ENCODE measurements around the gene RAB38. TPM values are rescaled to one million over a fixed set of nuclear protein-coding genes. Genes with fewer than 3 reads are reported as not detected.

Gene RAB38
- total RNA-seq, 8 experiments from 2014 or later: 0.81 to 16.6 (median 1.6) TPM; not detected in 1

DNA sequence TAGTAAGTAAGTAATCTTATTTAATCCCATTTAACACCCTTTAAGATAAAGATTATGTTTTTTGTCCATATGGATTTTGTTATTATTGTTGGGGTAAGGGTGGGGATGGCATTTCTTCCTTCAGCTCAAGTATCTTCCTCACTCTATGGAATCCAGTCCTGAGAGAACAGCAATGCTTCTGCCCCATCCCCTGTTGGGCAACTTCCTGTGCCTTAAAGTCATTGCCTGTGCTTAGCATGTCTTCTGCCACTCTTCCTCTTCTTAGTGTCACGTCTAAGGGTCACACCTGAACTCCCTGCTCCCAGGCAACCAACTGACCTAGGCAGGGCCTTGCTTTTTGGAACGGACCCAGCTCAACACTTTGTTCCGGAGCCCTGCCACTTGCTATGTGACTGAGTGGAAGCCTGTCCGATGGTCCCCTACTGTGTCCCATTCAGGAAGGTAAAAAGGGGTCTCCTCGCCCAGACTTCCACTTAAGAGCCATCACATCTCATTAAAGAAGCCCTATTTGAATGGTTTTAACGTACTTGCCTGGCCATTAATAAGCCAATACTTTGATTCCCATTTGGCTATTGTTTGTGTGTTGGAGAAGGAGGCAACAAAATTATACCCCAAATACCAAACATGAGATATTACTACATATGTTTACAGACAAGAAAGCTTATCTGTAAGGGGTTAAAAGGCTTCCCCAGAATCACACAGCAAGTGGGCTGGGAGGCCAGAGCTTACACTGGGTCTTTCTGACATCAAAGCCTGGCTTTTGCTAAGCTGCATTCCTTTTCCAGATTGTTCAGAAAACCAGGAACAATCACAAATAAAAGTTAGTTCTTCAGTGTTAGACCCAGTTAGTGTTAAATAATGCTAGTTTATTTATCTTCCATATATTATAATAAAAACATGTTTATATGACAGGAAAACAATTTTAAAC lies 59.2 kb downstream of the RAB38 start:
- Histone ChIP-seq H3K27ac (no peak overlapping the region), H3K4me1 (replicated peaks in 1 of 2) (no peaks in the 10 kb centered on the region), H3K4me3 (no peak overlapping the region)
- 25 to 100% (median 72%) methylated on average over 2 to 6 of the region's 6 CpGs; no CpG with 5 or more reads in 3 of the 10 experiments for whole genome bisulfite sequencing, 10 experiments
- in situ Hi-C loops (cut with MboI; ENCODE audit: low pct_unique_long_range_greater_than_20kb in 2 of 9, low sequenced_read_pairs in 9 of 9, unreplicated experiment in 9 of 9): loop anchor here in 1 of 9 experiments (25.0 kb wide), 1 partner anchor 96 kb away; no protein-coding TSS in a partner anchor
- ATAC-seq (replicated peaks in 6 of 8): no peak

DNA sequence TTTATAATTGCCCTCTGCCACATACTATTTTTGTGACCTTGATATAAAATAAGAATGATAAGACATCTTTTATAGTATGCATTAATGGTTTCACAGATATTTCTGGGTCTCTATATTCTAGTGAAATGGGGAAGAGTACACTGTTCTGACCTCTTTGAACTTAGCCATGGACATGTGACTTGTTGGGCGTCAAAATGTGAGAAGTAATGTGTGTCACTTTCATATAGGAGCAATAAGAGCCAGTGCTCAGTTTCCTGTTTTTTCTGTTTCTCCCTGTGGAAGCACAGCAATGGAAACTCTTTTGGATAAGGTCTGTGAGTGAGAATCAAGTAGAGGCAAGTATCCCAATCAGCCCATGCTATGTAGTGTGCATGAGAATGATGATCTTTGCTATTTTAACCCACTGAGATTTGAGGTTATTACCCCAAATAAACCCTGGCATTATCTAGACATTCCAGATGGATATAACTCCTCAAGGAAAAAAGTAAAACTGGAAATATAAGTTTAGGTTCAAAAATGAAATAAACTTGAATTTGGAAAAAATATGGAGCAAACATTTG lies 60.7 kb downstream of the RAB38 start:
- no peaks in the 10 kb centered on the region for H3K4me1 ChIP-seq (replicated peaks in 1 of 2)
- H3K27ac ChIP-seq: no peak overlapping the region
- in situ Hi-C loops (cut with MboI; ENCODE audit: low pct_unique_long_range_greater_than_20kb in 2 of 9, low sequenced_read_pairs in 9 of 9, unreplicated experiment in 9 of 9): loop anchor here in 1 of 9 experiments (25.0 kb wide), 1 partner anchor 98 kb away; no protein-coding TSS in a partner anchor
- no peak for ATAC-seq (replicated peaks in 6 of 8)
- no peak overlapping the region for H3K4me3 ChIP-seq
- 17 to 100% (median 89%) methylated on average over 1 of the region's 1 CpG; no CpG with 5 or more reads in 5 of the 10 experiments for WGBS, 10 experiments

DNA sequence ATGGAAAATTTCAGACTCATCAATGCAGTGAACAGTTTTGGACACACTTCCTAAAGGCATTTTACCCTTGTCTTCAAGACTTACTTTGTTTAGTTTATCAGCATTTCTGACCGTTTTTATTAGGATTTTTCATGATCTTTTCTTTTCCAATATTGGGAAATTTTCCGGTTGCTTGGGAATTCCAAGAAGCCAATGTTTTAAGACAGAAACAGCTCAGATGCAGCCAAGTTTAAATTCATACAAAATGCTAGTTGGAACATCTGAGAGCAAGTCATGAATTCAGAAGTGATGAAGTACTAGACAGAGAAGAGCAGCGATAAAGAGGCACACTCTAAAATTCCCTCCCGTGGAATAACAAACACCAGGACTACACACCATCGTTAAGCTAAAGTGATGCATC lies 68.6 kb downstream of the RAB38 start:
- H3K27ac ChIP-seq: no peak overlapping the region

DNA sequence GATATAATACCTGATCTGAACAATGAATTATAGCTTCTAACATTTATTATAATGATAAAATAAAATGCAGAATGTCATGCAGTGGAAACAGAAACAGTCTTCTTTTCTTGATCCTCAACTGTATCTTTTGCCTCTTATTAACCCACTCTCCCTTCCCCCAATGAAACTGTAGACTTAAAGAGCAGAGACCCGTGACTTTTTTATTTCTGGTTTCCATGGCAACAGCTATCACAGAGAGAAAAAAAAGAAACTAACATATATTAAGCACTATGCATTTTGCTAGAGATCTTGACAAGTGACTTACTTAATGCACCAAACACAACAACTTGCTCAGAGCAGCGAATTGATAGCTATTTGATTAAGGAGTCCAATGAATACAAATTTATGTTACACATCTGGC lies 69.3 kb downstream of the RAB38 start:
- ATAC-seq (replicated peaks in 6 of 8): peak in 5 of 8 experiments; percentile 27 to 62 (median 46)
- H3K4me3 ChIP-seq: no peak overlapping the region
- 0 to 86% (median 51%) methylated on average over 1 to 2 of the region's 2 CpGs for WGBS, 10 experiments
- no peak overlapping the region for H3K27ac ChIP-seq
- H3K4me1 ChIP-seq (replicated peaks in 1 of 2): peaks cover 9 to 21% of the 10 kb centered on the region in 2 donors
- in situ Hi-C loops (cut with MboI; ENCODE audit: low pct_unique_long_range_greater_than_20kb in 2 of 9, low sequenced_read_pairs in 9 of 9, unreplicated experiment in 9 of 9): loop anchor here in 1 of 9 experiments (25.0 kb wide), 1 partner anchor 106 kb away; no protein-coding TSS in a partner anchor

More for the DNA sequence above, 68.6 kb downstream of the RAB38 start:
- no peak for ATAC-seq (replicated peaks in 6 of 8)
- H3K4me1 ChIP-seq (replicated peaks in 1 of 2): peaks cover 9 to 21% of the 10 kb centered on the region in 2 donors
- in situ Hi-C loops (cut with MboI; ENCODE audit: low pct_unique_long_range_greater_than_20kb in 2 of 9, low sequenced_read_pairs in 9 of 9, unreplicated experiment in 9 of 9): loop anchor here in 1 of 9 experiments (25.0 kb wide), 1 partner anchor 106 kb away; no protein-coding TSS in a partner anchor
- WGBS, 10 experiments: 0 to 92% (median 73%) methylated on average over 1 to 5 of the region's 5 CpGs
- H3K4me3 ChIP-seq: no peak overlapping the region

DNA sequence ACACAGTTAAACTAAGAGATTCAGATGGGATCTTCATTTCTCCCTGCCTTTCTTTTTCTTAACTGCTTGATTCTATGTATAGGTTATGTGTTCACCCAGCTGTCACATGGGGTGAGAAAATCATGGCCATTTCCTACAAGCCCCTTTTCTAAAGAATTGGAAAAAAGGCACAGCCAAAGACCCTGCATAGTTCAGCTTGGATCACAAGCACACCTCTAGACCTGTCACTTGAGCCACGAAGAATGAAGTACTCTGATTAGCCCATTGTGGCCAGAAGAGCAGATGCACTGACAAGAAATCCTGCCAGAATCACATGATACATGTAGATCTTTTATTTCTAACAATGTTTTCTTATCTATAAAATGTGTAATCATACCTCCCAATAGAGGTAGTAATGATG lies 69.7 kb downstream of the RAB38 start:
- in situ Hi-C loops (cut with MboI; ENCODE audit: low pct_unique_long_range_greater_than_20kb in 2 of 9, low sequenced_read_pairs in 9 of 9, unreplicated experiment in 9 of 9): loop anchor here in 1 of 9 experiments (25.0 kb wide), 1 partner anchor 107 kb away; no protein-coding TSS in a partner anchor
- ATAC-seq (replicated peaks in 6 of 8): peak in 5 of 8 experiments; percentile 41 to 82 (median 52)

DNA sequence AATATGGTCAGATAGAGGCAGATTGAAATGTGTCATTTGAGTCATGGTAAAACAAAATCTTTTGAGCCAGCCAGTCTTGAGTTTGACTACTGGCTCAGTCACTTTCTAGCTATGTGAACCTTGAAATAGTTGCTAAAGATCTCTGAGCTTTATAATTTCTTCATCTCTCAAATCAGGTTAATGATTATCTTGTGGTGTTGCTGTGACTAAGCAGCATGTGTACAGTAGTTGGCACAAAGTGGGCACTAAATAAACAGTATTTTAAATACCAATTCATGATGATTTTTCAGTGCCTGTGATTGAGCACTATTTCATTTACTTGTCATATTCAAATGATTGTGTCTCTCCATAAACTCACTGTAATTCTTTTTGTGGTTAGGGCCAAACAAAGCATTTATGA lies 70.8 kb downstream of the RAB38 start:
- in situ Hi-C loops (cut with MboI; ENCODE audit: low pct_unique_long_range_greater_than_20kb in 2 of 9, low sequenced_read_pairs in 9 of 9, unreplicated experiment in 9 of 9): loop anchor here in 1 of 9 experiments (25.0 kb wide), 1 partner anchor 108 kb away; no protein-coding TSS in a partner anchor

More for the DNA sequence above, 69.7 kb downstream of the RAB38 start:
- H3K27ac ChIP-seq: no peak overlapping the region
- H3K4me1 ChIP-seq (replicated peaks in 1 of 2): peaks cover 9 to 21% of the 10 kb centered on the region in 2 donors
- no peak overlapping the region for H3K4me3 ChIP-seq
- WGBS, 10 experiments: 17 to 40% (median 22%) methylated on average over 1 of the region's 1 CpG; no CpG with 5 or more reads in 7 of the 10 experiments

DNA sequence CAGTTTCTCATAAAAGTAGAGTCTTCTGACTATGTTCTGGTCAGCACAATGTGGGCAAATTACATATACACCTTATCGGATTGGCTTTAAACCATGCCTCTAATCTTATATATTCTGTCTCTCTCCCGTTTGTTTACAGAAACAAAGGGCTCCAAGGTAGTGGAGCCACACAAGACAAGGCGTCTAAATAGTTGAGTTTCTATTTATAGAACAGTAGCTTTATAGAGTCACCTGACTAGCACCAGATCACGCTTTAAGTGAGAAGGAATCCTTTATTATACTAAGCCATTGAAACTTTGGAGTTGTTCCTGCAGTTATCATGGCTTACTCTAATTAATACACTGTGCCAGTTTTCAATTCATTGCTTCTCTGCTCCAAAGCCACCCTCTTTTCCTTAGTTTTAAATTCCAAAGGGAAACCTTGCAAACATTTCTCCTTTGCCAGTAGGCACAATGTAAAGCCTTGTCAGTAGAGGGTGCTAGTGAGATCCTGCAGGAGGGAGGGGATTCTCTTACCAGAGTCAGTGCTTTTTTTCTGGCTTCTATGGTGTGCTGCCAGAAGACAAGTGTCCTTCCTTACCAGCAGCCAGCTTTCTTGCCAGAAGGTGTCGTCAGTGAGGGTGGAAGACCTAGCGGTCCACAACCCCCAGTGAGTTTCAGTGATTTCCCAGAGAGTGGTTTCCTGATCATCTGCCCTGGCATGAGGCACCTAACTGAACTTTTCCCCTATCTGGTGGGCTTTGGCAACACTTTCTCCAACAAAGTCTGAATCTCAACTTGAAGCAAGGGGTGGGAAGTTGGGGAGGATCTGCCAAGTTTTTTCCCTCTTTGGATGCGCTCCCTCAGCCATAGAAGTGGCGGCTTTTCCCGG lies 71.7 kb downstream of the RAB38 start:
- ATAC-seq (replicated peaks in 6 of 8): peak in 3 of 8 experiments; percentile 33 to 83 (median 34)
- H3K4me3 ChIP-seq: no peak overlapping the region
- H3K27ac ChIP-seq: no peak overlapping the region
- in situ Hi-C loops (cut with MboI; ENCODE audit: low pct_unique_long_range_greater_than_20kb in 2 of 9, low sequenced_read_pairs in 9 of 9, unreplicated experiment in 9 of 9): loop anchor here in 1 of 9 experiments (25.0 kb wide), 1 partner anchor 109 kb away; no protein-coding TSS in a partner anchor
- H3K4me1 ChIP-seq (replicated peaks in 1 of 2): peaks cover 9 to 21% of the 10 kb centered on the region in 2 donors
- WGBS, 10 experiments: 54 to 100% (median 92%) methylated on average over 1 to 9 of the region's 9 CpGs

More for the DNA sequence above, 70.8 kb downstream of the RAB38 start:
- no peak for ATAC-seq (replicated peaks in 6 of 8)
- no peak overlapping the region for H3K27ac ChIP-seq
- H3K4me3 ChIP-seq: no peak overlapping the region
- peaks cover 9 to 21% of the 10 kb centered on the region in 2 donors for H3K4me1 ChIP-seq (replicated peaks in 1 of 2)

DNA sequence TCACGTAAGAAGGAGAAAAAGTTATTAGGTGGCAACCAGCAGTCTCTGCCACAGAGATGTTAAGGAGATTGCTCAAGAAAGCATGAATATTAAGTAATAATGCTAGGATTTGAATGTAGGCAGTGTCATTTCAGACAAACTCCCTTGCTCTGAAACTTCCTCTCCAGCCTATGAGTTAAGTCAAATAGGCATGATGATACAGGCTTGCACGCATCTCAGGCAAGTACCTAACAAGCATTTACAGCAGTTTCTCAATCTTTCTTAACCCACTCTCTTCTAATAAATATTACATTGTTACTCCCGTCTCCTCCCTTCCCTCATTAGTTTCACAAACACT lies 72.7 kb downstream of the RAB38 start:
- in situ Hi-C loops (cut with MboI; ENCODE audit: low pct_unique_long_range_greater_than_20kb in 2 of 9, low sequenced_read_pairs in 9 of 9, unreplicated experiment in 9 of 9): loop anchor here in 1 of 9 experiments (25.0 kb wide), 1 partner anchor 110 kb away; no protein-coding TSS in a partner anchor
- no peak overlapping the region for H3K27ac ChIP-seq
- ATAC-seq (replicated peaks in 6 of 8): peak in 2 of 8 experiments; percentile 60 to 65
- peaks cover 9 to 21% of the 10 kb centered on the region in 2 donors for H3K4me1 ChIP-seq (replicated peaks in 1 of 2)
- no peak overlapping the region for H3K4me3 ChIP-seq
- WGBS, 10 experiments: 34 to 100% (median 87%) methylated on average over 1 to 3 of the region's 3 CpGs

DNA sequence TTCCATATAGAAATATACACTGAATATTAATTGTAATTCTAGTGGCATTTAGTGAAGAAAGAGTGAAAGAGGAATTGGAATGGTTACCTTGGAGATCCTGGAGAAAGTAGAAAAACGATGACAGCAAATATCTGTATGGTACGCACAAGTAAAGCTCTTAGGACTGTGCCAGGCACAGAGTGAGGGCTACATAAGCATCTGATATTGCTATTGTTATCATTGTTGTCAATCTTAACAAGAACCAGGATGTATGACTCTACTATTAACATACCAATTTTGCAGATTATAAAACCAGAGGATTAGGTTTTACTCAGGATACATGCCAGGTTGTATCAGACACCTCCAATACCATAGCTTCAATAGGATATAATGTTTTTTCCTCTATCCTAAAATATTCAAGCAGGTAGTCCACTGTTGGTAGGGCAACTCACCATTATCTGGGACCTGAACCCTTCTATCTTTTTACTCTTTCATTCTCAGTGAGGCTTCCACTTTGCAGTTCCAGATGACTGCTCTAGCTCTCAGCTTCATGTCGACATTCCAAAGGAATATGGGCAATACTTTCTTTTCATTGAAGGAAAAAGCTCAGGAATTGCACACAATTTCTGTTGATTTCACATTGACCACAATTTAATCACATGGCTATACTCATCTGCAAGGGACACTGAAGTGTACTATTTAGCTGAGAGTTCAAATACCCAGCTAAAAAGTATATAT lies 73.2 kb downstream of the RAB38 start:
- in situ Hi-C loops (cut with MboI; ENCODE audit: low pct_unique_long_range_greater_than_20kb in 2 of 9, low sequenced_read_pairs in 9 of 9, unreplicated experiment in 9 of 9): loop anchor here in 1 of 9 experiments (25.0 kb wide), 1 partner anchor 110 kb away; no protein-coding TSS in a partner anchor
- Histone ChIP-seq H3K27ac (no peak overlapping the region), H3K4me1 (replicated peaks in 1 of 2) (peaks cover 9 to 21% of the 10 kb centered on the region in 2 donors), H3K4me3 (no peak overlapping the region)
- WGBS, 10 experiments: 30 to 100% (median 79%) methylated on average over 1 to 3 of the region's 3 CpGs
- no peak for ATAC-seq (replicated peaks in 6 of 8)

DNA sequence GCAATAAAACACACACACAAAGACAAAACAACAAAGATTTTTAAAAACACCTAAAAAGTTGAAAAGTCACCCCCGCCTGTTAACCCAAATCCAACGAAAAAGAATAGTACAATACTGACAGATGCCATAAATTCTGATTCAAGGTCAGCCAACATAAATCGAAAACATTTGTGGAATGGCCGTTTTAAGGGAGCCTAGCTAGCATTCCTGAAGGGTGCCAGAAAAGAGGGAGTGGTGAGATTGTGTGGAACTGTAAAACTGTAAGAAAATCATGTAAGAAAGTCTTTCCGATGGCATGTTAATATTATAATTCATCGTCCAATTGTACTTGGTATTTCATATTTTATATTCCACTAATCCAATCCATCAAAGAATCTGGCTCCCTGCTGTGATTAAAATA lies 75.1 kb downstream of the RAB38 start:
- Histone ChIP-seq H3K4me1 (replicated peaks in 1 of 2) (peaks cover under 1 to 8% of the 10 kb centered on the region in 2 donors), H3K4me3 (no peak overlapping the region), H3K27ac (no peak overlapping the region)
- WGBS, 10 experiments: 8 to 90% (median 68%) methylated on average over 1 to 6 of the region's 6 CpGs
- ATAC-seq (replicated peaks in 6 of 8): peak in 2 of 8 experiments; percentile 19 to 57
- in situ Hi-C loops (cut with MboI; ENCODE audit: low pct_unique_long_range_greater_than_20kb in 2 of 9, low sequenced_read_pairs in 9 of 9, unreplicated experiment in 9 of 9): loop anchor here in 1 of 9 experiments (25.0 kb wide), 1 partner anchor 112 kb away; no protein-coding TSS in a partner anchor

DNA sequence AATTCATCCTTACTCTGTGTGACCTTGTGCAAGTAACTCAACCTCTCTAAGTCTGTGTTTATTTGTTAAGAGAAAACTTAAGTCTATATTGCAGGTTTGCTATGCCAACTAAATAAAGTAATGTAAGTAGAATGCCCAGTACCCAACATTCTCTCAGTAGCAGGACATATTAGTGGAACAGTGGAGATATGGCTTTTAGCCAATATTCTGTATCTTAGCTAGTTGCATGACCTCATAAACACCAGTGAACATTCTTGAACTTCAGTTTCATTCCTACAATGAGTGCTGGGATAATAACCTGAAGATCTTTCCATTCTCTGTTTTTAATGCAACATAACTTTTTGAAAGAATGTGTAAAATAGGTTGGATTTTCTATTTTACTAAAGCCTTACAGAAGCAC lies 77.0 kb downstream of the RAB38 start:
- no peak overlapping the region for H3K27ac ChIP-seq
- ATAC-seq (replicated peaks in 6 of 8): no peak
- H3K4me3 ChIP-seq: no peak overlapping the region
- no peaks in the 10 kb centered on the region for H3K4me1 ChIP-seq (replicated peaks in 1 of 2)
- in situ Hi-C loops (cut with MboI; ENCODE audit: low pct_unique_long_range_greater_than_20kb in 2 of 9, low sequenced_read_pairs in 9 of 9, unreplicated experiment in 9 of 9): loop anchor here in 1 of 9 experiments (25.0 kb wide), 1 partner anchor 439 kb away; no protein-coding TSS in a partner anchor

Data from motor neuron (in vitro differentiated cells).